ENCODE data around the gene PTPN7.
A peak's percentile ranks its signal among the peaks of the same experiment; 100 is the strongest.
"Not testable (repeated sequence)": the region's sequence is repeated elsewhere in the genome, so short reads cannot be mapped to it uniquely, and the experiment has no call there.

PTPN7 gene

GRCh38 chr1:202189001-202189790 lies 28.8 kb upstream of the PTPN7 start:
- peak; percentile 60 to 67 for ATAC-seq

DNA sequence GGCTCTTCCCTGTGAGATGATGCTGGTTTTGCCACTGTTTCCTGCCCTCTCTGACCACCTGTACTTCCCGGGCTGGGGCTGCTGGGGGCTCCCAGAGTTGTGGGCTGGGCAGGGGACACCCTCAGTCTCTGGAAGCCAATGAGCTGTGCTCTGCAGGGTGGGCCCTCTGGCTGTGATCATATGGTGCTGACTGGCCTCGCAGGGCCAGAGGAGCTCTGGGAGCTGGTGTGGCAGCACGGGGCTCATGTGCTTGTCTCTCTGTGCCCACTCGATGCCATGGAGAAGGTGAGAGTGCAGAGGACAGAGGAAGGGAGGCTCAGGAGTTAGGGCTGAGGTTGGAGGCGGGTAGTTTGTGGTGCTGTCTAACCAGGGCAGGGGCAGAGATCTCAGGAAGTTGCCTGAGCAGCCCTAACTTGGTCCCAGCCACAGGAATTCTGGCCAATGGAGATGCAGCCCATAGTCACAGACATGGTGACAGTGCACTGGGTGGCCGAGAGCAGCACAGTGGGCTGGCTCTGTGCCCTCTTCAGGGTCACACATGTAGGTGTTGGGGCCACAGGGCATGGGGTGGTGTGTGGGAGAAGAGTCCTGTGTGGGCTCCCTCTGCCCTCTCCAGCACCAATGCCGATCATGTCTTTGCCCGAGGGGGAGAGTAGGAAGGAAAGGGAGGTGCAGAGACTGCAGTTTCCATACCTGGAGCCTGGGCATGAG lies 27.4 kb upstream of the PTPN7 start:
- ATAC-seq, result no peak

GRCh38 chr1:202187041-202187671 lies 26.8 kb upstream of the PTPN7 start:
- no peak for ATAC-seq

GRCh38 chr1:202186327-202186726 lies 25.9 kb upstream of the PTPN7 start:
- no peak for ATAC-seq

- peak; percentile 66 to 78 for ATAC-seq
Measured at GRCh38 chr1:202184750-202185460, 24.5 kb upstream of the PTPN7 start.

DNA sequence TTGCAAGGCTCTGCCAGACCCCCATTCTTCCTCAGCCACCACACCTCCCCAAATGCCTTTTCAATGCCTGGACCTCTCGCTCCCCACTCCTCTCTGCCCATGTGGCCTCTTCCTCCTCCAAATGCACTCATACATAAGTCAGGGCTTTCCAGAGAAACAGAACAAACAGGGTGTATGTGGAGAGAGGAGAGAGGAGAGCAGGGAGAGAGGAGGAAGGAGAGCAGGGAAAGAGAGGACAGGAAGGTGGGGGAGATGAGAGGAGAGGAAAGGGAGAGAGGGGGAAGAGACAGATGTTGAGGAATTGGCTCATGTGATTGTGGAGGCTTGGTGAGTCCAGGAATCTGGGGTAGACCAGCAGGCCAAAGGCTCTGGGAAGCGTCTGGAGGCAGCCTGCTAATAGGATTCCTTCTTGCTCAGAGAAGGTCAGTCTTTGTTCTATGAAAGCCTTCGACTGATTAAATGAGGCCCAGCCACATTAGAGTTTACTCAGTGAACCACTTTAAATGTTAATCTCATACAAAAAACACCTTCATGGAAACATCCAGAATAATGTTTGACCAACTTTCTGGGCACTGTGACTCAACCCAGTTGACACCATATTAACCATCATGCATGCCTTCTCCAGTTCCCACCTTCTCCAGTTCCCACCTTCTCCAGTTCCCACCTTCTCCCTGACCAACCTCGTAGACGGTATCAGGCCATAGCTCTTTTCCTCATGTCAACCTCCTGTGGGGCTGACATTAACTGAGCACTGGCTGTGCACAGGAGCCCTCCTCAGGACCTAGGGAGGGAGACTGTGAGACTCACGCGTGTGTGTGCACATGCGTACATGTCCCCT lies 21.9 kb upstream of the PTPN7 start:
- no peak for ATAC-seq

DNA sequence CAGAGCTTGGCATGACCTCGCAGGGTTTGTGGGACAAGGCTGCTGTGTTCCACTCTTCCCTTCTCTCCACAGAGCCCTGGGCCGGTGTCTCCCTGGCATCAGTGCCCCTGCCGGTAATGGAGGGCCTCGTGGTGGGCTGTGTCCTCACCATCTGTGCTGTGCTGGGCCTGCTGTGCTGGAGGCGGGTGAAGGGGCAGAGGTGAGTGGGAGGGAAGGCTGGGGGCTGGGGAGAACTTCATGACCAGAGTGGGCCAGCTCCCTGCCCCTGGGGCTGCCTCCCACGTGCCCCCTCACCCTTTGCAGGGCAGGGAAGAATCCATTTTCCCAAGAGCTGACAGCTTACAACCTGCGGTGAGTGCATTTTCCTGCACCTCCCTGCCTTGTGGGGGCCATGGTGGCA lies 21.2 kb upstream of the PTPN7 start:
- no peak for ATAC-seq

DNA sequence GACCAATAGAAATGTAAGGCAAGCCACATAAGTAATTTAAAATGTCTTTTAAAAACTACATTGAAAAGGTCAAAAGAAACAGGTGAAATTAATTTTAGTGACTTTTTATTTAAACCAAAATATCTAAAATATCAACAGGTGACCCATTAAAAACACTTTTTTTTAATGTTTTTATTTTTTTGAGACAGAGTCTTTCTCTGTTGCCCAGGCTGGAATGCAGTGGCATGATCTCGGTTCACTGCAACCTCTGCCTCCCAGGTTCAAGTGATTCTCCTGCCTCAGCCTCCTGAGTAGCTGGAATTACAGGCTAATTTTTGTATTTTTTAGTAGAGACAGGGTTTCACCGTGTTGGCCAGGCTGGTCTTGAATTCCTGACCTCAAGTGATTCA lies 20.3 kb upstream of the PTPN7 start:
- not testable (repeated sequence) for ATAC-seq

- no peak for ATAC-seq
Measured at GRCh38 chr1:202179828-202180750, 19.7 kb upstream of the PTPN7 start.

GRCh38 chr1:202176949-202177927 lies 16.8 kb upstream of the PTPN7 start:
- no peak for ATAC-seq

GRCh38 chr1:202173993-202174392 lies 13.6 kb upstream of the PTPN7 start:
- ATAC-seq, result no peak

GRCh38 chr1:202172015-202172355 lies 11.6 kb upstream of the PTPN7 start:
- ATAC-seq, result no peak

DNA sequence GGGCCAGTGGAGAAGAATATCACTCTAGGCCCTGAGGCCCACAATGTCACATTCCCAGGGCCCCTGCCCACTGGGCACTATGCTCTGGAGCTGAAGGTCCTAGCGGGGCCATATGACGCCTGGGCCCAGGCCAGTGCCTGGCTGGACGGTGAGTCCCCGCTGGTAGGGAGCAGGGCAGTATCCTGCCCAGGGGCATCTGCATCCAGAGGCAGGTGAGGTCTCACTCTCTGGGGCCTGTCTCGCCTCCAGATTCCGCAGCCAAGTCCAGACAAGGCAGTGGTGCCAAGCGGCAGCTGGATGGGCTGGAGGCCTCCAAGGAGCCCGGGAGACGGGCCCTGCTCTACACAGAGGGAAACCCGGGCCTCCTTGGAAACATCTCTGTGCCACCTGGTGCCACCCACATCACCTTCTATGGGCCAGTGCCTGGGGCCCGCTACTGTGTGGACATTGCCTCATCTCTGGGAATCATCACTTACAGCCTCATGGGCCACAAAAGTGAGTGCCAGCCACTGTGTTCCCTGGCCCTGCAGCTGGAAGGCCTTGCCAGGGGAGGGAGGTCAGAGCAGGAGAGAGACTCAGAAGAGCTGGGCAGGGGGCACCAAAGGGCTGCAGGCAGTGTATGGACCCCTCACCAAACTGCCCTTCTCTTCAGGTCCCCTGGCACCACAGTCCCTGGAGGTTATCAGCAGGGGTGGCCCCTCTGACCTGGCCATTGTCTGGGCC lies 11.1 kb upstream of the PTPN7 start:
- ATAC-seq, result no peak

DNA sequence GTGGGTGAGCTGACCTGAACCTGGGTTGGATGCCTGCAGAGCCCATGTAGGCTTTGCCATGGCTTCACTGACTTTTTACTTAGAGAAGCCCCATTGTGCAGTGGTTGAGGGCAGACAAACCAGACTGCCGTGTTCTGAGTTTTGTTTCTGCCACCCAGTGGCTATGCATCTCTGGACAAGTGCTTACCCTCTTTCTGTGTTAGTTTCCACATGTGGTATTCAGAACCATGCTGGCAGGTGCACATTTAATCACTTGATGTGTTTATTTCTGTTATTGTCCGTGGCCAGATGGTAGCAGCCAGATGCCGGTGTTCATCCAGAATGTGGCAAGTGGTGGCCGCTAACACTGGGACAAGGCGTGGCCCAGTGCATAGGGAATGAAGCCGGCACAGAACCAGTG lies 10.3 kb upstream of the PTPN7 start:
- ATAC-seq, result no peak

DNA sequence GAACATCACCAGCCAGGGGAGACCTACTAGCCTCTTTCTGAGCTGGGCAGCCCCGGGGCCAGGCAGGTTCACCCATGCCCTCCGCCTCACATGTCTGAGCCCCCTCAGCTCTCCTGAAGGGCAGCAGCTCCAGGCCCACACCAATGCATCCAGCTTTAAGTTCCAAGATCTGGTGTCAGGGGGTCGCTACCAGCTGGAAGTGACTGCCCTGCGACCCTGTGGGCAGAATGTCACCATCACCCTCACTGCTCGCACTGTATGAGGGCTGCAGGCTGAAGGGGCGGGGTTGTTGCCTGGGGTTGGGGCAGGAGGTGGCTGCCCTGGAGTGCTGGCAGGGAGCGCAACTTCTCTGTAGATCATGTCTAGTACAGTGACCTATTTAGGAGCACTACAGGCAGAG lies 8.5 kb upstream of the PTPN7 start:
- no peak for ATAC-seq

- ATAC-seq, result no peak
Measured at GRCh38 chr1:202167708-202168415, 7.5 kb upstream of the PTPN7 start.

- not testable (repeated sequence) for ATAC-seq
Measured at GRCh38 chr1:202167054-202167453, 6.7 kb upstream of the PTPN7 start.
